H9 (cell line): Measurements from ENCODE around the gene GPC6. TPM values are rescaled to one million over a fixed set of nuclear protein-coding genes. Genes with fewer than 3 reads are reported as not detected.

Experiments used
- DNase-seq: peaks from one replicate; pipeline ENCODE4 v3.0.0-alpha.2; 2017
- H2AFZ ChIP-seq: one replicate; pipeline ENCODE4 v1.6.1; 2013; ENCODE audit warnings: mild to moderate bottlenecking, low read length, control low read depth, moderate library complexity
- H2AK5ac ChIP-seq: 2 replicates; pipeline ENCODE4 v1.6.1; 2013; ENCODE audit warnings: low read length, control low read depth, mixed read lengths; ENCODE audit not compliant: insufficient read length
- H2BK120ac ChIP-seq: one replicate; pipeline ENCODE4 v1.6.1; 2013; ENCODE audit warnings: low read depth, mild to moderate bottlenecking, low read length, control low read depth, inconsistent platforms; ENCODE audit not compliant: poor library complexity, severe bottlenecking
- H2BK12ac ChIP-seq: 2 replicates; pipeline ENCODE4 v1.6.1; 2013; ENCODE audit warnings: low read length, control low read depth, mixed read lengths, low read depth; ENCODE audit not compliant: insufficient read length
- H2BK15ac ChIP-seq: 2 replicates; pipeline ENCODE4 v1.6.1; 2013; ENCODE audit warnings: low read depth, low read length, control low read depth
- H2BK20ac ChIP-seq: one replicate; pipeline ENCODE4 v1.6.1; 2013; ENCODE audit warnings: low read depth, mild to moderate bottlenecking, low read length, control low read depth, inconsistent platforms; ENCODE audit not compliant: poor library complexity, severe bottlenecking
- H2BK5ac ChIP-seq: 2 replicates; pipeline ENCODE4 v1.6.1; 2013; ENCODE audit warnings: low read length, control low read depth, mixed read lengths; ENCODE audit not compliant: insufficient read length
- H3K14ac ChIP-seq: 2 replicates; pipeline ENCODE4 v1.6.1; 2013; ENCODE audit warnings: low read length, control low read depth; ENCODE audit not compliant: insufficient read depth
- H3K18ac ChIP-seq: 2 replicates; pipeline ENCODE4 v1.6.1; 2013; ENCODE audit warnings: low read depth, mild to moderate bottlenecking, mixed read lengths, low read length, control low read depth; ENCODE audit not compliant: insufficient read length
- H3K23ac ChIP-seq: 2 replicates; pipeline ENCODE4 v1.6.1; 2013; ENCODE audit warnings: low read length, control low read depth, mixed read lengths, low read depth; ENCODE audit not compliant: insufficient read length
- H3K23me2 ChIP-seq: 2 replicates; pipeline ENCODE4 v1.6.1; 2013; ENCODE audit warnings: low read depth, mild to moderate bottlenecking, mixed read lengths, low read length, control low read depth; ENCODE audit not compliant: insufficient read length, poor library complexity, severe bottlenecking
- H3K27ac ChIP-seq: 2 replicates; pipeline ENCODE4 v1.5.1; 2013; ENCODE audit warnings: low read length, control low read depth, mixed read lengths, low read depth; ENCODE audit not compliant: insufficient read length
- H3K27me3 ChIP-seq: 2 replicates; pipeline ENCODE4 v1.6.1; 2013; ENCODE audit warnings: low read length, control low read depth, inconsistent platforms; ENCODE audit not compliant: insufficient read depth
- H3K4ac ChIP-seq: 2 replicates; pipeline ENCODE4 v1.6.1; 2013; ENCODE audit warnings: low read depth, mild to moderate bottlenecking, control low read depth, inconsistent platforms, low read length, moderate library complexity
- H3K4me1 ChIP-seq: 2 replicates; pipeline ENCODE4 v1.6.1; 2013; ENCODE audit warnings: low read length, control low read depth, inconsistent platforms; ENCODE audit not compliant: insufficient read depth
- H3K4me2 ChIP-seq: 2 replicates; pipeline ENCODE4 v1.6.1; 2013; ENCODE audit warnings: low read length, control low read depth, mixed read lengths; ENCODE audit not compliant: insufficient read length, insufficient read depth
- H3K56ac ChIP-seq: 2 replicates; pipeline ENCODE4 v1.6.1; 2013; ENCODE audit warnings: low read depth, mild to moderate bottlenecking, mixed read lengths, low read length, control low read depth; ENCODE audit not compliant: insufficient read length
- H3K79me1 ChIP-seq: 2 replicates; pipeline ENCODE4 v1.6.1; 2013; ENCODE audit warnings: low read depth, mild to moderate bottlenecking, moderate library complexity, low read length, control low read depth, inconsistent platforms; ENCODE audit not compliant: insufficient read depth, poor library complexity, severe bottlenecking
- H3K79me2 ChIP-seq: 2 replicates; pipeline ENCODE4 v1.6.1; 2013; ENCODE audit warnings: low read length, control low read depth, inconsistent platforms; ENCODE audit not compliant: insufficient read depth
- H3K9ac ChIP-seq: 2 replicates; pipeline ENCODE4 v1.6.1; 2013; ENCODE audit warnings: low read length, control low read depth, mixed read lengths; ENCODE audit not compliant: insufficient read length; ENCODE audit errors: extremely low read depth
- H3K9me3 ChIP-seq: one replicate; pipeline ENCODE4 v1.6.1; 2013; ENCODE audit warnings: low read depth, low read length, inconsistent platforms; ENCODE audit not compliant: control insufficient read depth
- H3T11ph ChIP-seq: one replicate; pipeline ENCODE4 v1.6.1; 2013; ENCODE audit warnings: mild to moderate bottlenecking, low read length, control low read depth, inconsistent platforms
- H4K20me1 ChIP-seq: one replicate; pipeline ENCODE4 v1.6.1; 2013; ENCODE audit not compliant: control insufficient read depth, insufficient read length, insufficient read depth
- H4K5ac ChIP-seq: 2 replicates; pipeline ENCODE4 v1.6.1; 2013; ENCODE audit warnings: low read depth, mild to moderate bottlenecking, mixed read lengths, low read length, control low read depth; ENCODE audit not compliant: insufficient read length
- H4K8ac ChIP-seq: replicated peaks from 2 replicates; pipeline ENCODE4 v1.6.1; 2013; ENCODE audit warnings: low read length, control low read depth, mixed read lengths, low read depth; ENCODE audit not compliant: insufficient read length
- H4K91ac ChIP-seq: 2 replicates; pipeline ENCODE4 v1.6.1; 2013; ENCODE audit warnings: low read depth, mild to moderate bottlenecking, moderate library complexity, mixed read lengths, low read length, control low read depth; ENCODE audit not compliant: insufficient read length
- H3K27ac Mint-ChIP-seq, 3 experiments: 2 replicates in 2 of 3; 3 replicates in 1 of 3; pipeline ENCODE4 v1.8.0; 2020 to 2021; ENCODE audit warnings: mixed read lengths in 3 of 3, mild to moderate bottlenecking in 1 of 3, moderate library complexity in 1 of 3
- H3K27me3 Mint-ChIP-seq: 2 replicates; pipeline ENCODE4 v1.8.0; 2021; ENCODE audit warnings: low read depth, mild to moderate bottlenecking, moderate library complexity, mixed read lengths
- H3K36me3 Mint-ChIP-seq, 3 experiments: 2 replicates in 2 of 3; 3 replicates in 1 of 3; pipeline ENCODE4 v1.8.0; 2020 to 2021; ENCODE audit warnings: low read depth in 3 of 3, mixed read lengths in 3 of 3; ENCODE audit not compliant: insufficient read depth in 1 of 3
- H3K4me1 Mint-ChIP-seq, 2 experiments: 2 replicates each; pipeline ENCODE4 v1.8.0; 2020; ENCODE audit warnings: mixed read lengths in 2 of 2
- H3K4me3 Mint-ChIP-seq, 2 experiments: 2 replicates in 1 of 2; 3 replicates in 1 of 2; pipeline ENCODE4 v1.8.0; 2020 to 2021; ENCODE audit warnings: mild to moderate bottlenecking in 2 of 2, mixed read lengths in 2 of 2, moderate library complexity in 1 of 2
- H3K9me3 Mint-ChIP-seq, 2 experiments: 2 replicates in 1 of 2; 3 replicates in 1 of 2; pipeline ENCODE4 v1.8.0; 2020; ENCODE audit warnings: mild to moderate bottlenecking in 2 of 2, mixed read lengths in 2 of 2, moderate library complexity in 1 of 2
- CTCF ChIP-seq: fragments of 200-600 bp; sonication (generic); conservative IDR thresholded peaks from 3 replicates; pipeline ENCODE4 v1.8.0; 2021; ENCODE audit warnings: antibody characterized with exemption, mild to moderate bottlenecking
- WGBS: extraction: QIAGEN DNeasy Blood & Tissue Kit; methylation state at CpG from one replicate; pipeline ENCODE4 v1.1.7; 2013; ENCODE audit warnings: missing lambda C conversion rate, low lambda C conversion rate, mixed read lengths; ENCODE audit not compliant: insufficient read length; ENCODE audit errors: extremely low coverage; 5-methylcytosine and 5-hydroxymethylcytosine counted together
- total RNA-seq: library from RNA; stranded (reverse); gene quantifications from 2 replicates; pipeline ENCODE4 v1.2.1, GENCODE V29; 2021

GPC6 gene
- total RNA-seq, 1 experiment from 2014 or later, result 15.6 TPM

GRCh38 chr13:94263038-94263437 is 1036.4 kb downstream of the GPC6 start:
- no peak overlapping the region for H3K14ac ChIP-seq
- no peaks in the 10 kb centered on the region for H3K9me3 ChIP-seq
- H2AFZ ChIP-seq, result no peak overlapping the region
- no peak overlapping the region for H3K4me3 Mint-ChIP-seq
- H3K56ac ChIP-seq, result no peak overlapping the region
- no peak overlapping the region for H3K18ac ChIP-seq
- H3K27me3 Mint-ChIP-seq, result no peaks in the 10 kb centered on the region
- no peak overlapping the region for H4K5ac ChIP-seq
- no CpG with 5 or more reads among the region's 3 CpGs for WGBS
- TF ChIP-seq CTCF, result no peak
- no peak overlapping the region for H3K27ac Mint-ChIP-seq
- H3K9me3 Mint-ChIP-seq, result no peaks in the 10 kb centered on the region
- H2BK12ac ChIP-seq, result no peak overlapping the region
- no peak overlapping the region for H2AK5ac ChIP-seq
- H3K4me2 ChIP-seq, result no peak overlapping the region
- H3K9ac ChIP-seq, result no peak overlapping the region
- H3K27me3 ChIP-seq, result no peaks in the 10 kb centered on the region
- H4K91ac ChIP-seq, result no peak overlapping the region
- H3K23me2 ChIP-seq, result no peaks in the 10 kb centered on the region
- no peaks in the 10 kb centered on the region for H4K20me1 ChIP-seq
- H3K36me3 Mint-ChIP-seq, result no peaks in the 10 kb centered on the region
- no peak overlapping the region for H3K4ac ChIP-seq
- H3K27ac ChIP-seq, result no peak overlapping the region
- no peak overlapping the region for H2BK120ac ChIP-seq
- no peak overlapping the region for H2BK20ac ChIP-seq
- H2BK5ac ChIP-seq, result no peak overlapping the region
- no peaks in the 10 kb centered on the region for H3K4me1 ChIP-seq
- H3K79me2 ChIP-seq, result no peaks in the 10 kb centered on the region
- H2BK15ac ChIP-seq, result no peak overlapping the region
- H3K79me1 ChIP-seq, result no peaks in the 10 kb centered on the region
- no peak overlapping the region for H3T11ph ChIP-seq
- no peak for DNase-seq
- no peak overlapping the region for H3K23ac ChIP-seq
- H4K8ac ChIP-seq, result no peak overlapping the region
- peaks cover 0 to 5% of the 10 kb centered on the region in 2 experiments; a peak in 1 of 4 replicates for H3K4me1 Mint-ChIP-seq
